Activated naive CD8-positive, alpha-beta T cell treated with anti-CD3 and anti-CD28 coated beads, Interleukin-2, amount 50 U/mL, for 16 hours (primary cell): ENCODE measurements around the gene TMEM231.
"Not testable (repeated sequence)": the region's sequence is repeated elsewhere in the genome, so short reads cannot be mapped to it uniquely, and the experiment has no call there.

Experiments
- DNase-seq: peaks from one replicate; pipeline ENCODE4 v3.0.0-alpha.2; 2020; ENCODE audit warnings: low read depth, low spot score

Gene TMEM231

DNA sequence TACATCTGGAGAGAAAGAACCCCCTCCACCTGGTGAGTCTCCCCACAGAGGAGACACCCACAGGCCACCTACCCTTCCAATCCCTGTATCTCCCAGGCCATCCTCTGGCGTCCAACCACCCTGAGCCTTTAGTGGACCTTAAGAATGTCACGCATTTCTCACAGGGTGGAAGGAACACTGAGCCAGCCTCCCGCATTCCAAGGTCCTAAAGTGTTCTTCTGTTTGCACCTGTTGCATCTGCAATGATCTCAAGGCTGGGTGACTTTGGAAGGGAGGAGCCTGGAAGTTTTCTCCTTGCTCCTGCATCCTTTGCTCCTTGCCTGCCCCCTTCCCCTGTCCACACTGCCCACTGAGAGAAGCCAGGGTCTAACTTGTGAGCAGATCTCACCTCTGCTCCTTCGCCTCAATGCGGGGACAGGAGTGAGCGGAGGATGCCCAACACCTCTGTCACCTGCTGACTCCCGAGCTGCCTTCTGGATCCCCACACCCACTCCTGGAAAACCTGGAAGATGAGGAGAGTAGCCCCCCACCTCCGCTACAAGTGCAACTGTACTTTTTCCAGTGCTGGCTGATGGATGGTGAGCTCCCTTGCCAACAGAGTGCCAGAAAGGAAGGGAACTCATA is 23.8 kb downstream of the TMEM231 start:
- DNase-seq = no peak

DNA sequence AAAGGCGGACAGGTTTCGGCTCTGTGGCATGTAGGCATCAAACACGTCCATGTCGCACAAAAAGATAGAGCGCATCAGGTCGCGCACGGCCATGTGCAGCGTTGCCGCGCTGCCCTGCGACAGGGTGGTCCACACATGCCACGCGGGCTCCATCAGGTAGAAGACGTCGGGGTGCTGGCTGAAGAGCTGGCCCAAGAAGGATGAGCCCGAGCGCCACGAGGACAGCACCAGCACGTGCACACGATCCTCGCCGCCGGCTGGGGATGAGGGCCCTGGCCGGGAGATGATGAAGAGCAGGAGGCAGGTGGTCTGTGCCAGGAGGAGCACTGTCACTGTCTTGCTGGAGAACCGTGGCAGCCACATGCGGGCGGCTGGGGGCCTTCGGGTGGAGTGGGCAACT is 26.1 kb downstream of the TMEM231 start:
- no peak for DNase-seq

DNA sequence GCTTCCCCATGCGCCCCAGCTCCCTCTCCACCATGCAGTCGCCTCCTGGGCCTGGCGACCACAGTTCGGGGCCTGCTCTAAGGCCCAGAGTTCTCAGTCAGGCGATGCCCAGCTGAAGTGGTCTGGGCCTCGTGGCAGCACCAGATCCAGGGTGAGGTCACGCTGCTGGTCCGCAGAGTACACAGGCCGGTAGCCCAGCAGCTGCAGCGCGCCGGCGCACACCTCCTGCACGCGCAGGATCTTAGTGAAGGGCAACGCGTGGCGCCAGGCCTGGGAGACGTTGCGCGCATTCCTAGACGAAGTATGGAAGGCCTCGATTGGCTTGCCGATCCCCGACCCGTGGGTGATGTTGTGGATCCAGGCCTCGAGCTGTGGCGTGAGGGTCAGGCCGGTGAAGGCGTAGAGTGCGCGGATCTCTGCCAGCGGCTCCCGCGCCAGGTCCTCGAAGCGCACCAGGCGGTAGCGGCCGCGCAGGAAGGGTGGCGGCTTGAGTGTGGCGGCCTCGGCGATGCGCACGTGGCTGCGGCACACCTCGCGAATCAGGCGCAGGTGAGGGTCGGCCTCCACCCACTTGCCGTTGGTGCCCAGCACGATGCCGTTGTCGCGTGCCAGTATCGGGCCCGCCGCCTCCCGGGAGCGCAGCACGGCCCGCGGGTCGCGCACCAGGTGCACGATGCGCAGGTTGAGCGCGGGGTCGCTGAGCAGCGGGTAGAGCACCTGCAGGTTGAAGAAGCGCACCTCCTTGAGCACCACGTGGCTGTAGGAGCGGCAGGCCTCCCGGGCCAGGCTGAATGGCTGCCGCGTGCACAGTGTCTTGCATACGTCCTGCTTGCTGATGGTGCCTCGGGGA is 26.8 kb downstream of the TMEM231 start:
- DNase-seq = no peak

DNA sequence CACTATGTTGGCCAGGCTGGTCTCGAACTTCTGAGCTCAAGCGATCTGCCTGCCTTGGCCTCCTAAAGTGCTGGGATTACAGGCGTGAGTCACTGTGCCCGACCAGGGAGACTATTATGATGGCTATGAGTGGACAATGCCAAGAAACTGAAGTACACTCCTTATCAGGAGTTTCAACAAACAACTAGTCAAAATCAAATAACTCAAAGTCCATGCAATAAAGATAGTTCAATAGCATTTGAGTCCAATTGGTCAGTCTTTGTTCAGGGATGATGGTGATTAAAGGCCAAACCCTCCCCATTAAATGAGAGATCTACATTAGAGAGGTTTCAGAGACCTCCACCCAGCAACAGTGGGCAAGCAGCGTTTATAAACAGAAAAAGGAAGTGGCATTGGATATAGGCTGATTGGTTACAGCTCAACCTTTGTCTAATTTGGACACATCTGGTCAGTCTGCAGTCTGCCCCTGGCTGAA is 28.2 kb downstream of the TMEM231 start:
- no peak for DNase-seq

DNA sequence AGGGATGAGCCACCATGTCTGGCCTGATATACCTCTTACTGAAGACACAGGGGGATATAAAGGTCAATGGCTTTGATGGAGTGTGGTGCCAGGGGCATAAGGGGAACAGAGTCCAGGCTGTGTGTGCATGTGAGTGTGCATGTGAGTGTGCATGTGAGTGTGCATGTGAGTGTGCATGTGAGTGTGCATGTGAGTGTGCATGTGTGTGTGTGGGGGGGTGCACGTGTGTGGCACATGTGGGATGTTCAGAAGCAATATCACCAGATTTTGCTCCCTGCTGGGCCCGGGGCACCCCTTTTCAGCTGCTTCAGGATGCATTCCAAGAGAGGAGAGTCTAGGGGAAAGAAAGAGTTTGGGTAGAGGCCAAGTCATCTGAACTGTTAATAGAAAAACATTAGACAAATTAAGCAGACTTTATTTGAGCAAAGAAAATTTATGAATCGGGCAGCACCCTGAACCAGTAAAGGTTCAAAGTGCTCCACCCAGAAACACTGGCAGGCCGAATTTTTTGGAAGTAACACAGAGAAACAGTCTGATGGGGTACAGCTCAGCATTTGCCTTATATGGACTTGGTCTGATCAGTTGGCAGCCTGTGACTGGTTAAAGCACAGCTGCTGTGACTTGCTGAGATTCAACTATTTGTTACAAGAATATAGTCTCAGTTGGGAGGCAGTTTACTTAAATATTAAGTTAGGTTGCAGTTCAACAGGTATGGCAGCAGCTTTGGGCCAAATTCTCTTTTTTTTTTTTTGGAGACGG is 29.8 kb downstream of the TMEM231 start:
- no peak for DNase-seq

DNA sequence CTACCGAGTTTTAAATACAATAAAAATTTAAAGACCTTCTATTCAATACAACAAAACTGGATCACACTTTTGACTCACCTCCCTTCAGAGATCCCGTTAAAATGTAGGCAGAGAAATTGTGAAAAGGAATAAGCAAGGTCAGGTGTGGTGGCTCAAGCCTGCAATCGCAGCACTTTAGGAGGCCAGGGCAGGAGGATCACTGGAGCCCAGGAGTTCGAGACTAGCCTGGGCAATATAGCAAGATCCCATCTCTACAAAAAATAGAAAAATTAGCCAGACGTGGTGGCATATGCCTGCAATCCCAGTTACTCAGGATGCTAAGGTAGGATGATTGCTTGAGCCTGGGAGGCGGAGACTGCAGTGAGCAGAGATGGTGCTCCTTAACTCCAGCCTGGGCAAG is 36.9 kb downstream of the TMEM231 start:
- no peak for DNase-seq

DNA sequence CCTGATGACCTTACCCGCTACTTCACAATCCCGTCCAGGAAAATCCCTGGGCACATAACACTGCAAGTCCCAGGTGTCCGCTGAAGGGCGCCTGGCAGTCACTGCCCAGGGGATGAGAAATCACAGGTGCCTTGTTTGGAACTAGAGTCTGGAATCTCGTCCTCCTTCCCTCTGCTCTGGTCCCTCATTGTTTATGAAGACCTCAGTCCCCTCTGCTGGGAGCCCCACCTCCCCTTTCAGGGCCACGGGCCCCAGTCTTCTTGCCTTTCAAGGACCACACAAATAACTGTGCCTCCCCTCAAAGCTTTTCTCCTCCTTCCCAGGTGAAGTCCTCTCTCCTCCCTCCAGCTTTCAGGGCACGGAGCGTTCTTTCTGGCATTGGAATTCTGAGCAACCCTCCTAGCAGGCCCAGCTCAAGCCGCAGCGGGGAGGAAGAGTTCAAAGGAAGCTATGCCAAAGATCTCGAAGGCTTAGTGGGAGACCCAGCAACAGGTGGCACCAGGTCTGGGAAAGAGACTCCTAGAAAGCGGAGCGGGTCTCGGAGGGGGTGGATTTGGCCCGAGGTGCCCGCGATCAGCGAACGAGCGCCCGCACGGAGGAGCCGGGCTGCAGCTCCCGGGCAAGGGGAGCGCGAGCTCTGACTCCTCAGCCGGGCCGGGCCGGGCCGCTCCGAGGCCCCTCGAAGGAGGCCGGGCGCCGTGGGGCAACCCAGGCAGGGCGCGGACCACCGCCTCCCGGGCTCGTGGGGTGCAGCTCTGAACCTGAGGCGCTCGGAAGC is 39.7 kb downstream of the TMEM231 start:
- DNase-seq = not testable (repeated sequence)

DNA sequence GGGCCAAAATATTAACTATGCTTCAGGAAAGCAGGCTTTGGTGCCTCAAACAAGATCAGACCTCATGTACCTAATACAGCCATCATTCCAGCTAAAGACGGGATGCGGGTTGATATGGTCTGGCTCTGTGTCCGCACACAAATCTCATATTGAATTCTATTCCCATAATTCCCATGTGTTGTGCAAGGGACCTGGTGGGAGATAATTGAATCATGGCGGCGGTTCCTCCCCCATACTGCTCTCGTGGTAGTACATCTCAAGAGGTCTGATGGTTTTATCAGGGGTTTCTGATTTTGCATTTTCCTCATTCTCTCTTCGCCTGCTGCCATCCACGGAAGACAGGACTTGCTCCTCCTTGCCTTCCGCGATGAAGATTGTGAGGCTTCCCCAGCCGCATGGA is 41.8 kb downstream of the TMEM231 start:
- DNase-seq = no peak

DNA sequence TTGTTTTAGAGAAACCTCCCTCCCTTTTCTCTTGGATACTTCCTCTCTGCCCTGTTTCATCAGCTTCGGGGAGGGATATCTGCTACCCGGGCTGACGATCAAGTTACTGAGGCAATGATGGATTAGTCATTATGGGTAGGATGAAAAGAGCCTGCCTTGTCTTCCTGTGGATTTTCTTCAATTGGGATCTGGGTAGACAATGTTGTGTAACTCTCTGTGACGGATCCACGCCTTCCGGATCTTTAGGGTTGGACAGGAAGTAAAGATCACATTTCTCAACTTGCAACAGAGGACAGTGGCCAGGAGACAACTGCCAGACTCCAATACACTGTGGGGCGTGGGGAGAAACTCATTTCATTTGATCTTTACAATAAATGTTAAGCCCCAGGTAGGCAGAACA is 49.5 kb downstream of the TMEM231 start:
- DNase-seq = no peak

DNA sequence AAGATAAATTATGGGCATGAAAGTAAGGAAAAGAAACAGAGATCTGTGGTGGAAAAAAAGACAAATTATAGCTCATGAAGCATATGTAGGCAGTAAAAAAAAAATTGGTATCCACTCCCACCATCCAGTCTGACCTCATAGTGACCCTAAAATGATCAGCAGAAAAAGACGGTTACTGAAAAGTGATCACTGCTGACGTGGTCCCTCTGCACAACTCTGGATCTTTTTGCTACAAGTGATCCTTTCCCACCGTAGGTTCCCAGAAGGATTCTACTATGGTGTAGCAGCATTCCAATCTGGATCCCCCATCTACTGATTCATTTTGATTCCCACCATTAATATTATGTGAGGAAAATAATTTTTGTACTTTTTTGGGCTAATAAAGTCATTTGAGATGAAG is 49.9 kb downstream of the TMEM231 start:
- no peak for DNase-seq

DNA sequence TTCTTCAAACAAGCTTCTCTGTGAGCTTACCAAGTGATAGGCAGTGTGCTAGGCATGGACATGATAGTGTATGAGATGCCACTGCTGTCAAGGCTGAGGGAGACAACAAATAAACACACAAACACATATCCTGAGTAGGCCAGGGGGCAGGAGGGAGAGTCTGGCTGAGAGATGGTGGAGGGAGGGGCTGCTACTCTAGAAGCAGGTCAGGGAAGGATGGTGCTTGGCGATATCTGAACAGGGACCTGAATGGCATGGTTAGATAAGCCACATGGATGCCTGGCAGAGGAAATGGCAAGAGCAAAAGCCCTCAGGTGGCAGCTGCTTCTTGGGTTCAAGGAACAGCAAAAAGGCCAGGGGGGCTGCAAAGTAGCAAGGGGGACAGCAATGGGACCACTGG is 52.3 kb downstream of the TMEM231 start:
- DNase-seq = no peak

DNA sequence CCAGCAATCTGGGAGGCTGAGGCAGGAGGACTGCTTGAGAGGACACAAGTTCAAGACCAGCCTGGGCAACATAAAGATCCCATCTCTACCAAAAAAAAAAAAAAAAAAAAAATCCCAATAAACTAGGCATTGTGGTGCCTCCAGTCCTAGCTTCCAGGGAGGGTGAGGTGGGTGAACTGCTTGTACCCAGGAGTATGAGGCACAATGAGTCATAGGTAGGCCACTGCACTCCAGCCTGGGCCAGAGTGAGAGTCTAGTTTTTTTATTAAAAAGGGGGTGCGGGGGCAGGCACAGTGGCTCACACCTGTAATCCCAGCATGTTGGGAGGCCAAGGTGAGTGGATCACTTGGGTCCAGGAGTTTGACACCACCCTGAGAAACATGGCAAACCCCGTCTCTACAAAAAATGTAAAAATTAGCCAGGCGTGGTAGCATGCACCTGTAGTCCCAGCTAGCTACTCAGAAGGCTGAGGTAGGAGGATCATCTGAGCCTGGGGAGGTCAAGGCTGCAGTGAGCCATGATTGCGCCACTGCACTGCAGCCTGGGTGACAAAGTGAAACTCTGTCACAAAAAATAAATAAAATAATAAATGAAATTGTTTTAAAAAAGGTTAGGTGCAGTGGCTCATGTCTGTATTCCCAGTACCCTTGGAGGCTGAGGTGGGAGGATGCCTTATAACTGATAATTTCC is 53.0 kb downstream of the TMEM231 start:
- DNase-seq = no peak

DNA sequence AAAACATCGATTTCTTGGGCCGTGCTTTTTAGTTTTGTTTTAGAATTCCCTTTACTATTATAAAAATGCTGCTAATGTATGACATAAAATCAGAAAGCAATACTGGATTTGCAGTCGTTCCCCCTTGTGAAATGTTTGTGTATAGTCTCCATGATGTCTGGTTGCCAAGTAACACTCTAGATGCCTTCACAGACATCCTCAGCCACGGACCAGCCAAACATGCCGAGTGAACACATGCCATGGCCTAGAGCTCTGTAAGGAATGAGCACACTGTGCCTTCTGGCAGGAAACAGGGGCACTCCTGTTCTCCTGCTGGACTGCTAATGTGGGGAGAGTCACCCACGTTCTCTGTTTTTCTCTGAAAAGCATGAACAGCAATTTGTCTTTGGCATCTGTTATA is 54.2 kb downstream of the TMEM231 start:
- DNase-seq = not testable (repeated sequence)

DNA sequence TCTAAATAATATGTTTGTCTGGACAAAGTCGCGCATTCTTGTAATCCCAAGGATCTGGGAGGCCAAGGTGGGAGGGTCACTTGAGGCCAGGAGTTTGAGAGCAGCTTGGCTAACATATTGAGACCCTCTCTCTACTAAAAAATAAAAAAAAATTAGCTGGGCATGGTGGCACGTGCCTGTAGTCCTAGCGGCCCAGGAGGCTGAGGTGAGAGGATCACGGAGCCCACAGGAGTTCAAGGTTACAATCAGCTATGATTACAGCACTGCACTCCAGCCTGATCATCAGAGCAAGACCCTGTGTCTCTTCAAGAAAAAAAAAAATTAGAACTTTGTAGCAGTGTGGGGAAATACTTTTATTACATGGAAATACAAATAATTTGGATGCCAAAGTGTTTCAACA is 54.7 kb downstream of the TMEM231 start:
- DNase-seq = no peak

DNA sequence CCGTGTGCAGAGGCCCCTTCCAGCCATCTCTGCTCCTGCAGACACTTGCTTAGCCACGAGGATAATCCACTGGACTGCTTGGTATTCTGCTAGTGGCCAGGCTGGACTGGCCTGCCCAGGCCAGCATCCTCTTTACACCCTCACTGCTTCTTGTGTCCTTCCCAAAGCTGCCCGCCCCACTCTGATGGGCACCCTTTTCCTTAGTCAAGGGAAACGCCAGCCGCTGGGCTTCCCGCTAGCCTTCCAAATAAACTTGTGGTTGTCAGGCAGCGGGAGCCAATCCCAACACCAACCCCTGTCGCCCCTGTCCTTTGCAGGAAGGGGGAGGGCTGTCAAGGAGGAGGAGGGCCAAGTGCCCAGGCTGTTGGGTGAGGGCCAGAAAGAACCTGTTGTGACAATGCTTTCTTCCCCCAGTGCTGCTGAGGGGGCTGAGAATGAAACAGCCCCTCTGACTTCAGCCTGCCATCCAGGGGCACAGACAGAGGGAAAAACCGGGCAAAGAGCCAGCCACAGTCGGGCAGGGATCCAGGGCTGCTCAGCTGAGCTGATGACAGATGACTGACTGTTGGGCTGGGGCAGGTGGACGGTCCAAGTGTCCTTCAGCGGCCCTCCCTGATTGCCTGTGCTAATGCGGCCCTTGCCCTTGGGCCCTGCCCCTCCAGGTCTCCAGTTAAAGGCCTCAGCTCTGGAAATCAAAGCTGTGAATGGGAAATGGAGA is 57.3 kb downstream of the TMEM231 start:
- DNase-seq = not testable (repeated sequence)

DNA sequence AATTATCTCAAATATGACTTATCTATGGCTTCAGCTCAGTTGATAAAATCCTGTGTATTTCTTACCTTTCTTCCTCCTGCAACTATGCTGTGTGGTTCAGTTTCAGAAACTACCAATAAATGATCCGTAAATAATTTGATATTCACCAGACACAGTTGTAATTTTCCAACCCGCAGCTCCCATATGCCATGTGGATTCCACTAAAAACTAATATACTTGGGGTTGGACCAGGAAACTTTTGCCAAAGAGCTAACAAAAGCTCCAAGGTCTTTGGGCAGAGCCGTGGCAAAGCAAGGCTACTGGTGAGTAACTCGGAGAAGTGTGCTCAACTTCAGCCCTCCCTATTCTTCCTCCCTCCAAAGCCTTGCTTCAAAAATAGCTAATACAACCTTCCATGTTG is 58.5 kb downstream of the TMEM231 start:
- DNase-seq = no peak

DNA sequence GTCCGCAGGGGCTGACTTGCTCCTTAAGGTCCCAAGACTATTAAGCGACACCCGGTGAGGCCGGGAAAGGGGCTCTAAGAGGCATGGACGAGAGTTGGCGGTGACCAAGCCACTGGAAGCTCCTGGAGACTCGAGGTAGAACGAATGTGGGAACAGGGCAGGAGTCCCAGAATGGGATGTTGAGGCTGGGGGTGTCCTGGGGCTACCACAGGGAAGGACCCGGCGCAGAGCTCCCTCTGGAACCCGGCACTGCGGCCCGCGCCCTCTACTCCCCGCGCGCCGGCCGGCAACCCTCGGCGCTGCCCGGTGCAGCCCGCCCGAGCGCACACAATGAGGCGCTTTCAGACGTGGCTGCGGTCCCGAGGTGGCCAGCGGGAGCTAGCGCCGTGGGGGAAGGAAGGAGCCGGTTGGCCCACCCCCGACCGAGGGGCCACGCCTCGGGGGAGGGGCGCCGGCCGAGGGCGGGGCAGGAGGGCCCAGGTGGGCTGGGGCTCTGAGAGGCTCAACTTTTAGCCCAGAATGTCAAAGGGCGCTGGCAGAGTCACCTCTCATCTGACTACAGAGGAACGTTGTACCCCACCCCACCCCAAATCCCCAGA is 60.9 kb downstream of the TMEM231 start, which contains the start of gene CHST6:
CHST6 (minus strand) TSS at position 366 of the 599 bp plus-strand sequence. CDS start 15,613 bp downstream, outside the sequence.
- no peak for DNase-seq

DNA sequence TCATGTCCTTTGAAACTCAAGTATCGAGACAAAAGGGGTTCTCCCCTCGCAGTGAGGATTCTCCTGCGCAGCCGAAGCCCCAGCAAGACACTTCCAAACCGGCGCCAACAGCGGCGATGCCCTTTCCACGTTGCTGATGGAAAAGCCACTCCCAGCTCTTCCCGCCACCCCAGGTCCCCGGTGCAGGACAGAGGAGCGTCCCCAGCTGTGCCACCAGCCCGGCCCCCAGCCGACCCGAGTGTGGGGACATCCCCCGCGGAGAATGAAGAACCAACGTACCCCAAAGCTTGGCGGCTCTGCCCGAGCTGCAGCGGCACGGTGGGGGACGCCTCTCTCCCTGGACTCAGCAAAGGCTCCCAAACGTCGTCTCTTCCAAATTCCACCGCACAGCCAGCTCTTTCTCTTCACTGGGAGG is 61.4 kb downstream of the TMEM231 start:
- no peak for DNase-seq

DNA sequence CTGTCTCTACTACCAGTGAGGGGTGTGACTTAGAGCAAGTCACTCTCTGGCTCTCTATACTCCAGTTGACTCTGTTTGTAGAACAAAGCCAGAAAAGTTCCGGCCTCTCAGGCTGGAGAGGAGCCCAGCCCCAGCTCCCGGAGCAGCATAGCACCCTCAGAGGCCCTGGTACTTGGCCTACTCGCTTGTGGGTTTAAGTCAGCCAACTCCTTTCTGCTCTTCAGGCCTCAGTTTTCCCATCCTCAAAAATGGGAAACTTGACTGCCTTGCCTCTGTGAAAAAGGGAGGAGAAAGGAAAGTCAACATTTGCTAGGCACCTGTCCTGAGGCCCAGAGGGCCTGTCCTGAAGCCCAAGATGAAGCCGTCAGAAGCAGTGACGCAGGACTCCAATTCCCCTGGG is 61.9 kb downstream of the TMEM231 start:
- DNase-seq = no peak

DNA sequence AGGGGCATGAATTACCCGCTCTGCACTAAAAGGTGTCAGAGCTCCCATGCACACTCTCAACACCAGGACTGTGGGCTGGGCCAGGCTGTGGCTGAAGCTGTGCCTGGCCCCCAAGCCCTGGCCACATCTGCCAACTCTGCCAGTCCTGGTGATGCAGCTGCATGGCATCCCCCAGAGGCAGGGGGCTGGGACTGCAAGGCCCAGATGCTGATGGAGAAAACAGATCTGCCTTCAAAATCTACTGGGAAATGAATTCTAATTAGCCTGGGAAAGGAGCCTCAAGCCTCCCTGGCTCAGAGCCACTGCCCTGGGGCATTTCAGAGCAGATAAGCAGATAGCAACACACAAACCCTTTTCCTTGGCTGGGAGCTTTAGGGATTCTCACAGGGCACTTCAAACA is 64.2 kb downstream of the TMEM231 start:
- no peak for DNase-seq
